Measurements from ENCODE around the gene UBE4A. TPM values are rescaled to one million over a fixed set of nuclear protein-coding genes. Genes with fewer than 3 reads are reported as not detected.
A peak's percentile ranks its signal among the peaks of the same experiment; 100 is the strongest.

Gene UBE4A
- total RNA-seq, 1 donor, result 58.3 TPM

- no peak overlapping the region for H3K4me3 ChIP-seq (ENCODE audit: low read depth, low read length)
- no peak for DNase-seq (ENCODE audit: low read depth)
- no peak for TF ChIP-seq CTCF (IDR thresholded peaks at IDR 0.05; ENCODE audit: insufficient read depth, low read depth, low read length)
Observed at GRCh38 chr11:118441770-118442275, 82.4 kb downstream of the UBE4A start.

DNA sequence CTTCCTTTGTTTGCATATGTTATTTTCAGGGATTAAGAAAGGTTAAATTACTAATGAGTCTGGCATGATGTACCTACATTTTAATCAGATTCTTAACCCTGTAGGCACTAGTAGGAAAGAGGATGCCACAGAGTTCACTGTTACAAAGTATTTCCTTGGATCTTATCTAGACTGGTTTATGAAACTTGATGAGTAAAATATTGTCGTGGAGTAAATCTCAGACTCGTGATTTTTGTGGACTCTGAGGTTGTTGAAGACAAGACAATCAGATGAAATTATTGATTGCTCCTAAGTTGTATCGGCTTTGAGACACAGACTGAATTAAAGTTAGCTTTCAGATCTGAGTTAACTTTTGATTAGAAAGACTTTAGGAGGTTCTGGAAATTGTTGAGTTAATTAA is 82.9 kb downstream of the UBE4A start:
- H3K4me3 ChIP-seq (ENCODE audit: low read depth, low read length), result no peak overlapping the region
- no peak for DNase-seq (ENCODE audit: low read depth)
- no peak for TF ChIP-seq CTCF (IDR thresholded peaks at IDR 0.05; ENCODE audit: insufficient read depth, low read depth, low read length)

DNA sequence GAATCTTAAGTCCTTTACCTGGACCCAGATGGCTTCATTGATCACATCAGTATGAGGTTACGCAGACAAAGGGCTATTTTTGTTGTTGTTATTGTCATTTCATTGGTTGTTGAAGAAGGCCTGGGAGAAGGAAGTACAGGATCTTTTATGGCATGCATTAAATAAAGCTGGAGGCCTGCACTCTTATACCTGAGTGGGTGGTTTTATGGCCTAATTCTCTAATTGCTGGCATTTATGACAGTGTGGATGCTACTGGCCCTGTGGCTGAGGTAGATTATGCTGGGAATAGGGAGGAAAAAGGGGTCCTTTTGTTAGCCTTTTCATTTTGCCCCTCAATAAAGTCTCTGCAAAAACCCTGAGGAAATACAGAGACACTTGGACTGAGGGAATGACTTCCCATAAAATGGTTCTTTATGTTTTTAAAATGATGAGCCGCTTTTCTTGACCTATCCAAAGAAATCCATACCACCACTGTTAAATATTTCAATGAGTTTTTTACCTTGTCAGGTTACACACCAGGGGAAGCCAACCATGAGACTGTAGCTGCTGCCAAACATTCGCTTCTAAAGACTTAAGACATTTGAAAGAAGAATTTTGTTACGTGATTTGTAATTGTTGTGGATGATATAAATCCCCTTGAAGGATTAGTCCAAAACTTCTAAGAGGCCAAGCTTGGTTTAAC is 83.6 kb downstream of the UBE4A start:
- H3K4me3 ChIP-seq (ENCODE audit: low read depth, low read length), result no peak overlapping the region
- no peak for DNase-seq (ENCODE audit: low read depth)
- no peak for TF ChIP-seq CTCF (IDR thresholded peaks at IDR 0.05; ENCODE audit: insufficient read depth, low read depth, low read length)

- no peak for DNase-seq (ENCODE audit: low read depth)
- no peak for TF ChIP-seq CTCF (IDR thresholded peaks at IDR 0.05; ENCODE audit: insufficient read depth, low read depth, low read length)
- no peak overlapping the region for H3K4me3 ChIP-seq (ENCODE audit: low read depth, low read length)
Observed at GRCh38 chr11:118443590-118444218, 84.3 kb downstream of the UBE4A start.

GRCh38 chr11:118447423-118447822 is 88.0 kb downstream of the UBE4A start:
- TF ChIP-seq CTCF (IDR thresholded peaks at IDR 0.05; ENCODE audit: insufficient read depth, low read depth, low read length), result no peak
- no peak for DNase-seq (ENCODE audit: low read depth)
- no peak overlapping the region for H3K4me3 ChIP-seq (ENCODE audit: low read depth, low read length)

DNA sequence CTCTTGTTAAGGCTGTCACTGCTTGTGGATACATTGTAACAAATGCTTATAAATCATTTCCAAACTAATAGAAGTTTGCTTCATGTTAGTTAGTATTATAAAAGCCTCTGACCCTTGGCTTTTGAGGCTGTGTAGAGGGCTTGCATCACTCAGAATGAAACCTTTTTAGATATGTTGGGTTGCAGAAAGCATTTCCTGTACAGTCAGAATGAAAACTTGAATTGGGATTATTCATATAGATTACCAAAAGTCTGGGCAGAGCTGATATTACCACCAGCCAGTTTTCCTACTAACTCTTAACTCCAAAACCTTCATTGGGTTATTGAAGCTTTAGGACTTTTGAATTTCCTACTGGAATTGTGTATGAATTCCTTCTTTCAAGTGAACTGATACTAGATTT is 88.9 kb downstream of the UBE4A start:
- DNase-seq (ENCODE audit: low read depth), result peak; percentile 29
- H3K4me3 ChIP-seq (ENCODE audit: low read depth, low read length), result no peak overlapping the region
- TF ChIP-seq CTCF (IDR thresholded peaks at IDR 0.05; ENCODE audit: insufficient read depth, low read depth, low read length), result no peak

Small RNAs within 50 kb of the gene (small RNA-seq; reads per million reads assigned to genes)
- gene AP001582.1, result not detected

Other genes with a start within 250 kb of the UBE4A start
- gene SCN4B, start 206.8 kb upstream of the UBE4A start, total RNA-seq, result not detected in 2 replicates
- not detected in 2 replicates for gene SCN2B, start 183.0 kb upstream of the UBE4A start, total RNA-seq
- gene JAML, start 134.6 kb upstream of the UBE4A start, total RNA-seq, result not detected in 2 replicates
- 0.32 and 0.86 TPM in 2 replicates for gene MPZL3, start 107.2 kb upstream of the UBE4A start, total RNA-seq
- gene MPZL2, start 95.3 kb upstream of the UBE4A start, total RNA-seq, result not detected in 2 replicates
- not detected in 2 replicates for gene CD3E, start 54.9 kb upstream of the UBE4A start, total RNA-seq
- not detected in 2 replicates for gene CD3D, start 16.9 kb upstream of the UBE4A start, total RNA-seq
- not detected in 2 replicates for gene CD3G, start 15.3 kb upstream of the UBE4A start, total RNA-seq
- gene ATP5MG, start 42.0 kb downstream of the UBE4A start, total RNA-seq, result 34.1 and 44.0 TPM in 2 replicates
- gene KMT2A, start 76.9 kb downstream of the UBE4A start, total RNA-seq, result 39.6 and 47.1 TPM in 2 replicates
- 0.97 and 1.7 TPM in 2 replicates for gene TTC36, start 167.9 kb downstream of the UBE4A start, total RNA-seq
- 25.8 and 35.4 TPM in 2 replicates for gene TMEM25, start 171.6 kb downstream of the UBE4A start, total RNA-seq
- gene IFT46, start 206.3 kb downstream of the UBE4A start, total RNA-seq, result 22.9 and 27.2 TPM in 2 replicates
- 180 and 248 TPM in 2 replicates for gene ARCN1, start 212.8 kb downstream of the UBE4A start, total RNA-seq
- gene PHLDB1, start 248.0 kb downstream of the UBE4A start, total RNA-seq, result 129 and 132 TPM in 2 replicates